HEK293T (cell line): ENCODE results near the gene COLGALT1.

ENCODE experiments used
- ELF4 ChIP-seq: fragments of 450-650 bp; IDR thresholded peaks from 2 replicates; pipeline ENCODE4 v1.6.1; 2017; ENCODE audit warnings: antibody characterized with exemption
- FOXK2 ChIP-seq: fragments of 450-650 bp; IDR thresholded peaks from 2 replicates; pipeline ENCODE4 v1.6.1; 2016; ENCODE audit warnings: mild to moderate bottlenecking
- LEF1 ChIP-seq: fragments of 450-650 bp; IDR thresholded peaks from 2 replicates; pipeline ENCODE4 v1.6.1; 2017; ENCODE audit warnings: mild to moderate bottlenecking, borderline replicate concordance
- ZNF384 ChIP-seq: fragments of 450-650 bp; IDR thresholded peaks from 2 replicates; pipeline ENCODE4 v1.6.1; 2016

- no peak for TF ChIP-seq LEF1
- TF ChIP-seq ZNF384: no peak
- no peak for TF ChIP-seq FOXK2
- no peak for TF ChIP-seq ELF4
These were observed 28.5 kb upstream of the COLGALT1 start for GRCh38 chr19:17526922-17527321.
